ENCODE results near the gene ZNF281.

DNA sequence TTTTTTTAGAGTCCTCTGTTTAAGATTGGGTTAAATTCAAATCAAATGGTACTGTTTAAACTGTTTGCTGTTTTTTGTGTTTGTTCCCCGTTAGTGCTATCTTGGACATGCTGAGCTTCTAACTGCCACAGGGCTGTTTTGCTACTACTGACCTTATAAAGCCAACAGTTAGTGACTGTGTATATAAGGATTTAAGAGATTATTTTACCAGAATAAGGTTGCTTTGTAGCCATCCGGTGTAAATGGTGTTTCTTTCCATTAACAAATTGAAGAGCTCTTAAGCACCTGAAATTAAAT lies 37.0 kb downstream of the ZNF281 start:
- no peak for TF ChIP-seq CTCF (optimal IDR thresholded peaks at IDR 0.05 in 1 of 3, IDR thresholded peaks at IDR 0.05 in 1 of 3, conservative IDR thresholded peaks at IDR 0.05 in 1 of 3; ENCODE audit: extremely low read depth in 1 of 3, insufficient read depth in 2 of 3, low read length in 3 of 3)
- no peak for TF ChIP-seq EZH2 (IDR thresholded peaks at IDR 0.05; ENCODE audit: low read length)
